NT2/D1 (cell line): ENCODE measurements around the gene ATXN7.

Source experiments
- DNase-seq: peaks from one replicate; pipeline ENCODE4 v3.0.0-alpha.2; 2011; ENCODE audit warnings: low read depth, low spot score
- H3K27me3 ChIP-seq: 2 replicates; pipeline ENCODE4 v1.6.0; 2011; ENCODE audit warnings: mild to moderate bottlenecking; ENCODE audit not compliant: insufficient read length, insufficient read depth
- H3K36me3 ChIP-seq: 2 replicates; pipeline ENCODE4 v1.6.1; 2011; ENCODE audit warnings: mild to moderate bottlenecking, low read length, mixed read lengths; ENCODE audit not compliant: insufficient read depth, insufficient read length
- H3K4me1 ChIP-seq: 2 replicates; pipeline ENCODE4 v1.5.1; 2011; ENCODE audit not compliant: insufficient read depth, insufficient read length
- H3K4me3 ChIP-seq: 2 replicates; pipeline ENCODE4 v1.5.1; 2011; ENCODE audit warnings: low read depth; ENCODE audit not compliant: insufficient read length
- H3K9ac ChIP-seq: 2 replicates; pipeline ENCODE4 v1.6.0; 2011; ENCODE audit warnings: low read depth; ENCODE audit not compliant: insufficient read length
- H3K9me3 ChIP-seq: 2 replicates; pipeline ENCODE4 v1.5.1; 2011; ENCODE audit warnings: mild to moderate bottlenecking, low read length; ENCODE audit not compliant: insufficient read depth
- SUZ12 ChIP-seq: IDR thresholded peaks from 2 replicates; pipeline ENCODE4 v1.6.1; 2011; ENCODE audit not compliant: insufficient read length, insufficient read depth; ENCODE audit errors: extremely low read depth
- YY1 ChIP-seq: IDR thresholded peaks from 2 replicates; pipeline ENCODE4 v1.6.1; 2011; ENCODE audit not compliant: insufficient read length, insufficient read depth
- ZNF274 ChIP-seq: IDR thresholded peaks from 2 replicates; pipeline ENCODE4 v1.6.1; 2011; ENCODE audit warnings: mild to moderate bottlenecking, low read depth, low read length

Gene ATXN7

DNA sequence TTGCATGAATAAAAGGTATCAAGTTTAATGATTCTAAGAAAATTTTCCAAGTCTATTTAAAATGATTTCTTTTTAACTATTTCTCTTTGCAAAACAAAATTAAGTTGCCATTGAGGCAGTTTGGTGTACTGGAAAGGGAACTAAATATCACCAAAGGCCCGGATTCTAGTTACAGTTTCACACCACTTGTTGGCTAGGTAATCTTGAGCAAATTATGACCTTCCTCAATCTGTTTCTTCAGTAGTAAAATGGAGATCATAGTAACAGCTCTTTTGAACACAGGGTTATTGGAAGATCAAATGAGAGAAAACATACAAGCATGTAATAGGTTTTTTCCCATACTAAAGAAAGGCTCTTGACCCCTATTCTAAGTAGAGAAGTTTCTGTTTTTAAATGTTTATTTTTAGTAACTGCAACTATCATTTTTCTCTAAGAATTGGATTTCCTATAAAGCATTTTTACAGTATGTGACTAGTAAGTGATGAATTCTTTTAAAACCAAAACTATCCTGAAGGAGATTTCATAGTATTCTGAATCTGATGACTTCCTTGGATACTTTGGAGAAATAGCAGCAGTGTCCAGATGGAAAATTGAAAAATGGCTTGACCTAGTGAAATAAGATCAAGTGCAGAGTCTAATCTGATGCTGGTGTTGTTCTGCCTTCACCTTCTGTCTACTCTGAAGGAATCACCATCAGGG is 32.8 kb downstream of the ATXN7 start:
- no peak for DNase-seq
- no peak overlapping the region for H3K4me3 ChIP-seq
- H3K9me3 ChIP-seq = no peaks in the 10 kb centered on the region
- H3K9ac ChIP-seq = no peak overlapping the region
- no peaks in the 10 kb centered on the region for H3K27me3 ChIP-seq
- H3K36me3 ChIP-seq = peaks cover 27% of the 10 kb centered on the region
- no peaks in the 10 kb centered on the region for H3K4me1 ChIP-seq
- no peak for TF ChIP-seq ZNF274
- TF ChIP-seq SUZ12 = no peak
- TF ChIP-seq YY1 = no peak

DNA sequence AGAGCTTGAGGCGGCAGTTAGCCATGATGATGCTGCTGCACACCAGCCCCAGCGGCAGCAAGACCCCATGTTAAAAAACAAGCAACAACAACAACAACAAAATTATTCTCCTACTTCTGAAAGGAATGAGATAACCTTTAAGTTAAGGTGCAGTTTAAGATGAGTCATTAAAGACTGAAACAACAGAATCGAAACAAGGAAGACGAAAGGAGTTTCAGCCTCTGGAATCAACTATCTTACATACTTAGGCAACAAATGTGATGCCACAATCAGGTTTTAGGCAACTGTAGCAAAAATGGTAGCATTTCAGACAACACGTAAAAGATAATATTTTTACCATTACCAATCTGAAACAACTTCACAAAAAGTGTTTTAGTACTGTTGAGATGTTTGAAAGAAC is 36.3 kb downstream of the ATXN7 start:
- H3K9me3 ChIP-seq = no peaks in the 10 kb centered on the region
- no peak overlapping the region for H3K4me3 ChIP-seq
- no peaks in the 10 kb centered on the region for H3K4me1 ChIP-seq
- peaks cover 29% of the 10 kb centered on the region for H3K36me3 ChIP-seq
- H3K27me3 ChIP-seq = no peaks in the 10 kb centered on the region
- H3K9ac ChIP-seq = no peak overlapping the region
- TF ChIP-seq ZNF274 (no peak), SUZ12 (no peak), YY1 (no peak)
- no peak for DNase-seq

DNA sequence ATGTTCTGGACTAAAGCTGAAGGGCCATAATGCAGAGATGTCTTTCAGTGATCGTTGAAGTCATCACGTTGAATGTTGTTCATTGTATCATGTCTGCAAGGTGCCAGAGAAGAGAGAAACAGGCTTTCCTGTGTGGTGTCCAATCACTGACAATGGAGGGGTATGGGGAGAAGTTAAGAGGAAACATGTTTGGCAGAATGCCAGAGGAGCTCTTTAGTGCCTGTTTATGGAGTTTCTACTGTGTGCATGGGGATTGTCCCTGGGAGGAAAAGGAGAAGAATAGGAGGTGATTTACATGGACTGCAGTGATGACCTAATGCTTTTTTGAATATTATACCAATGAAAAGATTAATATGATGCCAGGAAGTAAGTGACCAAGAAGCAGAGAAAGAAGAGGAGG is 36.8 kb downstream of the ATXN7 start:
- Histone ChIP-seq H3K27me3 (no peaks in the 10 kb centered on the region), H3K36me3 (peaks cover 29% of the 10 kb centered on the region), H3K9me3 (no peaks in the 10 kb centered on the region), H3K4me3 (no peak overlapping the region), H3K4me1 (no peaks in the 10 kb centered on the region), H3K9ac (no peak overlapping the region)
- no peak for DNase-seq
- no peak for TF ChIP-seq YY1
- no peak for TF ChIP-seq ZNF274
- no peak for TF ChIP-seq SUZ12

DNA sequence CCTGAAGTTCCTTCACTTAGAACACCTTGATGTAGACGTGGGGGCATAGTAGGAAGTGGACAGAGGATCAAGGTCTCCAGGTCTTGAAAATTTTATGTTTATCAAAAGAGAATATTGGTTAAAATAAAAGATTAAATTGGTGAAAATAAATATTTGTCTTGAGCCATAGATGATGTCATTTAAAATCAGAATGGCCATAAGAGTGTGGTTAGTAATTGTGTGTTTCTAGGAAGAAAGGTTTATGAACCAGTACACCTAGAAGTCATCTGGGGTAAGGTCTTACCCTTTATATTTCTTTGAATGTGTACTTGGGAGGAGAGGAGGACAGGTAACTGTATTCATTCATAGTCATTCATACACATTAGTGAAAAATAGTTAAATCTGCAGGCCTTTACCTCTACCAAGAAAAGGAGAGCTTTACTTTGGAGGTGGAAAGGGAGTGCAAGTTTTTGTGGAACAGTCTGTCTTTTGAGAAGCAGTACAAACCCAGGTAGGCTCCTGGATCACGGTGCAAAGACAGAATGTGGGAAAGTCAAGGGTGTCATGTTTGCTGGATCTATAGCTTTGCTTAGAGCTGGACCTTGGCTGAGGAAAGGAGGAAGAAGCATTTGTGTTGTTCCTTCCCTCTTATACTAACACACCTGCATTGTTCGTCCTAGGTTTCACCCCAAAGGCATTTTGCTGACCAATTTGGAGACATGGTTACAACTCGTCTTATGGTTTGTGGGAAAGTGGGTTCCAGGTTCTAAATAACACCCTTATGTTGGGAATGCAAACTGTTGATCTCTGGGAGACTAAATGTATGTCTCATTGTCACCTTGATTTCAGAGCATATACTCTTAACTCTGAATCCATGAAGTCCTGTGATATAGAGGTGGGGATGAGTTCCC is 42.3 kb downstream of the ATXN7 start:
- Histone ChIP-seq H3K36me3 (peaks cover 7% of the 10 kb centered on the region), H3K27me3 (no peaks in the 10 kb centered on the region), H3K9me3 (no peaks in the 10 kb centered on the region), H3K4me3 (no peak overlapping the region), H3K9ac (no peak overlapping the region), H3K4me1 (no peaks in the 10 kb centered on the region)
- TF ChIP-seq SUZ12 (no peak), ZNF274 (no peak), YY1 (no peak)
- no peak for DNase-seq

DNA sequence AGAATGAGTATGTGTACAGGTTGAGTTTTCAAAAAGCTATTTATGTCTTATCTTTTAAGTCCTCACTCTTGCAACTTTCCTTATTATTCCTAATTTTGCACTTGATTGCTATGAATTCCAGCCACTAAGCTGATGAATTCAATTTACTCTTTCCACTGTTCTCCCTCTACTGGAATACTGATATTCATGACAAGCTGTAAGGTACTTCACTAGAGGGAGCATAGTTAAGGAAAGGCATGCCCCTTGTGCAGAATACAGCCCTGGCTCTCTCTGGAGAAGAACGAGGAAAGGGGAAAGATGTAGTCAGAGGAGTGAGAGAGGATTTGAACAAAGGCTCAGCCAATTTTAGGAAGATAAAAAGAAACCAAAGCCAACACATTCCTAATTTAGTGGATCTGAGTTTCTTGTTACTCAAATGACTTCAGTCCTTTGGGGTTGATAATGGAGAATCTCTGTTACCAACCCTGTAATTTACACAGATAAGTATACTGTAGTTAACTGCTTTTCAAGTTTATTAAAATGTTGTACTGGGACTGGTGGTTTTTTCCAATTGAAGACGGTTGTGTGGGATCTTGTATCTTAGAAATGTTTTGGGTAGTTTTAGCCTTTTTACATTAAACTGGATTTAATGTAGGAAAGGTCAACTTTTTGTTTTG is 44.5 kb downstream of the ATXN7 start:
- no peak overlapping the region for H3K9ac ChIP-seq
- TF ChIP-seq ZNF274 (no peak), SUZ12 (no peak), YY1 (no peak)
- H3K4me3 ChIP-seq = no peak overlapping the region
- no peaks in the 10 kb centered on the region for H3K9me3 ChIP-seq
- H3K27me3 ChIP-seq = no peaks in the 10 kb centered on the region
- H3K36me3 ChIP-seq = peaks cover 4% of the 10 kb centered on the region
- DNase-seq = no peak
- no peaks in the 10 kb centered on the region for H3K4me1 ChIP-seq

DNA sequence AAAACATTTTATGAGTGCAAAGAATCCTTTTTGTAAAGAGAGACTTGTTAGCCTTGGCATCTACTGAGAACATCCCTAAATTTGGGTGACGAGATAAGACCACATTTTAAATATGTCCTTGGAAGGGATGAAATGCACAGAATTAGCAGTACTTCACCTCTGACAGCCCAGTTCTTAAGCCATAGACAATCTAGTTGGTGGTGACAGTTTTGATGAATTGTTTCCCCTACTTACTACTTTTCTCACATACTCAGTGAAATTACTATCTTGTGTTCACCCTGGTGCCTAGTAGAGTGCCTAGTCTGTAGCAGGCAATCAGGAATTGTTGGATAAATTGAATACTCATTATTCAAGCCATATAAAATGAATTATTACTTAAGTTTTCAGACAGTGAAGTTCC is 45.1 kb downstream of the ATXN7 start:
- Histone ChIP-seq H3K4me1 (no peaks in the 10 kb centered on the region), H3K4me3 (no peak overlapping the region), H3K9me3 (no peaks in the 10 kb centered on the region), H3K27me3 (no peaks in the 10 kb centered on the region), H3K9ac (no peak overlapping the region), H3K36me3 (peaks cover 6% of the 10 kb centered on the region)
- DNase-seq = no peak
- TF ChIP-seq YY1 (no peak), ZNF274 (no peak), SUZ12 (no peak)

DNA sequence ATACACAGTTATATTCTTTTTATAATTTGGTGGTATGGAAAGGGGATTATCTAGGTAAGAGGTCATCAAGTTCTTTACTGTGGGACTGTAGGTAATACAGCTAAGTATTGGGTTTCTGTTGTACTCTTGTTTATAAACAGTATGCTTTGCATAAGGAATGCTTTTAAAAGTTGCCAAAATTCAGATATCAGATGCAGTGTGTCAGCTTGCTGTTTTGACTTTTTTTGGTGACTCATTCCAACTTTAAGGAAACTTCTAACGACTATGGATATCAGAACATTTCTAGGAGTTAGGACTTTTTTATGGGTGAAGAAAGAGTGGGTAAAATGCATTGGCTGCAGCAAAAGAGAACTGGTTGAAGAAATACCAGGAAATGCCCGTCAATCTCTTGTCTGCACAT is 45.8 kb downstream of the ATXN7 start:
- no peak overlapping the region for H3K4me3 ChIP-seq
- no peaks in the 10 kb centered on the region for H3K9me3 ChIP-seq
- no peaks in the 10 kb centered on the region for H3K27me3 ChIP-seq
- no peak for DNase-seq
- no peaks in the 10 kb centered on the region for H3K4me1 ChIP-seq
- TF ChIP-seq YY1 (no peak), ZNF274 (no peak), SUZ12 (no peak)
- H3K36me3 ChIP-seq = peaks cover 8% of the 10 kb centered on the region
- no peak overlapping the region for H3K9ac ChIP-seq
